Mesenchymal stem cell (in vitro differentiated cells and primary cell): ENCODE measurements around the gene PRKRA.
A peak's percentile ranks its signal among the peaks of the same experiment; 100 is the strongest.

Experiments used
- DNase-seq: peaks from one replicate; pipeline ENCODE4 v3.0.0-alpha.2; 2013
- H2AFZ ChIP-seq: one replicate; pipeline ENCODE4 v1.6.1; 2013; ENCODE audit warnings: low read depth, mild to moderate bottlenecking, control low read depth, inconsistent platforms, low read length, moderate library complexity
- H2AK5ac ChIP-seq: 2 replicates; pipeline ENCODE4 v1.6.1; 2013; ENCODE audit warnings: low read length, moderate library complexity, mild to moderate bottlenecking, inconsistent platforms; ENCODE audit not compliant: severe bottlenecking
- H2BK120ac ChIP-seq: one replicate; pipeline ENCODE4 v1.6.1; 2013; ENCODE audit warnings: low read depth, mild to moderate bottlenecking, inconsistent platforms, low read length, moderate library complexity
- H2BK12ac ChIP-seq, 2 experiments: one replicate each; pipeline ENCODE4 v1.6.1; 2013; ENCODE audit warnings: inconsistent platforms in 2 of 2, low read length in 2 of 2, mild to moderate bottlenecking in 2 of 2, moderate library complexity in 2 of 2, control low read depth in 1 of 2
- H2BK15ac ChIP-seq: one replicate; pipeline ENCODE4 v1.6.1; 2013; ENCODE audit warnings: mild to moderate bottlenecking, low read depth, inconsistent platforms; ENCODE audit not compliant: poor library complexity, severe bottlenecking
- H2BK5ac ChIP-seq: 2 replicates; pipeline ENCODE4 v1.6.1; 2013; ENCODE audit warnings: low read depth, mild to moderate bottlenecking, low read length, control low read depth, inconsistent platforms; ENCODE audit not compliant: poor library complexity, severe bottlenecking
- H3K14ac ChIP-seq, 2 experiments: one replicate each; pipeline ENCODE4 v1.6.1; 2013; ENCODE audit warnings: inconsistent platforms in 2 of 2, low read length in 2 of 2, control low read depth in 1 of 2, mild to moderate bottlenecking in 1 of 2, moderate library complexity in 1 of 2
- H3K18ac ChIP-seq, 2 experiments: one replicate each; pipeline ENCODE4 v1.6.1; 2013; ENCODE audit warnings: inconsistent platforms in 2 of 2, low read length in 2 of 2, control low read depth in 1 of 2, low read depth in 1 of 2, mild to moderate bottlenecking in 1 of 2
- H3K23ac ChIP-seq, 2 experiments: one replicate each; pipeline ENCODE4 v1.6.1; 2013; ENCODE audit warnings: inconsistent platforms in 2 of 2, low read length in 2 of 2, mild to moderate bottlenecking in 2 of 2, moderate library complexity in 2 of 2, control low read depth in 1 of 2
- H3K27ac ChIP-seq: 2 replicates; pipeline ENCODE4 v1.5.1; 2013; ENCODE audit warnings: mild to moderate bottlenecking, moderate library complexity, low read length, control low read depth, inconsistent platforms; ENCODE audit not compliant: poor library complexity, severe bottlenecking
- H3K27me3 ChIP-seq, 2 experiments: 2 replicates each; pipeline versions ENCODE4 v1.6.1 to v1.7.0; 2013; ENCODE audit warnings: low read length in 2 of 2, mild to moderate bottlenecking in 2 of 2, moderate library complexity in 2 of 2, control low read depth in 1 of 2, inconsistent platforms in 1 of 2; ENCODE audit not compliant: control insufficient read depth in 1 of 2, insufficient read depth in 1 of 2
- H3K36me3 ChIP-seq, 2 experiments: 2 replicates each; pipeline versions ENCODE4 v1.6.1 to v1.7.0; 2013; ENCODE audit warnings: low read length in 2 of 2, control low read depth in 1 of 2, inconsistent platforms in 1 of 2, low read depth in 1 of 2, mild to moderate bottlenecking in 1 of 2; ENCODE audit not compliant: insufficient read depth in 2 of 2, control insufficient read depth in 1 of 2
- H3K4ac ChIP-seq, 2 experiments: one replicate each; pipeline ENCODE4 v1.6.1; 2013; ENCODE audit warnings: inconsistent platforms in 2 of 2, low read length in 2 of 2, mild to moderate bottlenecking in 2 of 2, moderate library complexity in 2 of 2, control low read depth in 1 of 2, low read depth in 1 of 2
- H3K4me1 ChIP-seq: 2 replicates; pipeline ENCODE4 v1.6.1; 2013; ENCODE audit warnings: low read depth, low read length, control low read depth; ENCODE audit not compliant: control insufficient read depth, insufficient read depth
- H3K4me2 ChIP-seq: 2 replicates; pipeline ENCODE4 v1.6.1; 2013; ENCODE audit warnings: low read length, mild to moderate bottlenecking, inconsistent platforms; ENCODE audit not compliant: poor library complexity, severe bottlenecking
- H3K4me3 ChIP-seq, 2 experiments: 2 replicates each; pipeline versions ENCODE4 v1.5.1 to v1.7.0; 2013; ENCODE audit warnings: low read length in 2 of 2, mild to moderate bottlenecking in 2 of 2, control low read depth in 1 of 2, low read depth in 1 of 2; ENCODE audit not compliant: insufficient read depth in 1 of 2
- H3K79me1 ChIP-seq: replicated peaks from 2 replicates; pipeline ENCODE4 v1.6.1; 2013; ENCODE audit warnings: mild to moderate bottlenecking, control low read depth, low read length, inconsistent platforms; ENCODE audit not compliant: poor library complexity, severe bottlenecking
- H3K9ac ChIP-seq: 2 replicates; pipeline ENCODE4 v1.7.0; 2013; ENCODE audit warnings: mild to moderate bottlenecking, low read length, moderate library complexity
- H3K9me3 ChIP-seq: 2 replicates; pipeline ENCODE4 v1.7.0; 2013; ENCODE audit warnings: mild to moderate bottlenecking, low read length; ENCODE audit not compliant: control insufficient read depth
- H4K8ac ChIP-seq: one replicate; pipeline ENCODE4 v1.6.1; 2013; ENCODE audit warnings: inconsistent platforms, mild to moderate bottlenecking, low read length, moderate library complexity
- H4K91ac ChIP-seq: one replicate; pipeline ENCODE4 v1.6.1; 2013; ENCODE audit warnings: mild to moderate bottlenecking, low read length, inconsistent platforms
- whole genome bisulfite sequencing: methylation state at CpG from one replicate; pipeline ENCODE4 v1.1.7; 2013; ENCODE audit warnings: mixed read lengths; 5-methylcytosine and 5-hydroxymethylcytosine counted together

PRKRA gene

DNA sequence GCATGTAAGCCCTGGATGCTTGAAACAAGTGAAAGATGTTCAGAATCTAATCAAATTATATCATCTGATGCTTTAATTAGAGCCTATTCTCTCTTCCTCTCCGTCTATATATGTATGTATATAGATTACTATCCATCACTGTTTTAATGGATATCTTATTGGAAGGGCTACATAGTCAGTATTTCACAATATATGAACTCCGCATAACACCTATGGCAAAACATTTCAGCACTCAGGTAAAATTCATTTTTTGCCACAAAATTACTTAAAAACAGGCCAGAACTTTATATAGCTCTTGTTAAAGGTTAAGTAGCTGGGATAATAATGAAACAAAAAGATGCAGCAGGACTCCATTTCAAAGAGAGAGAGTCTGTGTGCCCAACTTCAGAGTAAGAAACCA is 1.4 kb upstream of the PRKRA start:
- Histone ChIP-seq H3K27ac (no peak overlapping the region), H2BK12ac (no peak overlapping the region), H3K18ac (no peak overlapping the region), H4K91ac (no peak overlapping the region), H3K79me1 (peaks cover 20% of the 10 kb centered on the region), H4K8ac (no peak overlapping the region), H3K36me3 (peaks cover 6 to 17% of the 10 kb centered on the region in 2 experiments), H3K4me3 (no peak overlapping the region), H2BK5ac (no peak overlapping the region), H2BK120ac (no peak overlapping the region), H3K4me2 (no peak overlapping the region), H2AK5ac (no peak overlapping the region), H3K4ac (no peak overlapping the region), H2BK15ac (no peak overlapping the region), H3K23ac (no peak overlapping the region), H2AFZ (no peak overlapping the region), H3K14ac (no peak overlapping the region), H3K4me1 (peaks cover 7% of the 10 kb centered on the region), H3K9me3 (no peaks in the 10 kb centered on the region), H3K9ac (peak overlapping the region; percentile 99), H3K27me3 (no peaks in the 10 kb centered on the region)
- DNase-seq = no peak
- WGBS = 100% methylated on average over 1 of the region's 2 CpGs

- peak overlapping the region in 1 of 2 experiments; percentile 98 for H3K14ac ChIP-seq
- H4K91ac ChIP-seq = no peak overlapping the region
- H3K9ac ChIP-seq = peak overlapping the region; percentile 99
- H2BK12ac ChIP-seq = peak overlapping the region in 1 of 2 experiments; percentile 7
- H3K18ac ChIP-seq = peak overlapping the region; percentile 87 to 100
- H2BK5ac ChIP-seq = no peak overlapping the region
- H3K9me3 ChIP-seq = no peaks in the 10 kb centered on the region
- peak overlapping the region; percentile 85 for H3K4me2 ChIP-seq
- H2AFZ ChIP-seq = peak overlapping the region; percentile 88
- peak overlapping the region in 1 of 2 experiments; percentile 91 for H3K4ac ChIP-seq
- peak overlapping the region; percentile 39 for H2BK120ac ChIP-seq
- DNase-seq = no peak
- H3K23ac ChIP-seq = no peak overlapping the region
- peaks cover 7% of the 10 kb centered on the region for H3K4me1 ChIP-seq
- no peak overlapping the region for H2AK5ac ChIP-seq
- 0% methylated on average over 17 of the region's 25 CpGs for WGBS
- no peak overlapping the region for H3K27ac ChIP-seq
- H3K4me3 ChIP-seq = peak overlapping the region; percentile 84 to 96
- peak overlapping the region; percentile 77 for H4K8ac ChIP-seq
- no peak overlapping the region for H2BK15ac ChIP-seq
- H3K36me3 ChIP-seq = peaks cover 13 to 29% of the 10 kb centered on the region in 2 experiments
- no peaks in the 10 kb centered on the region for H3K27me3 ChIP-seq
- peaks cover 24% of the 10 kb centered on the region for H3K79me1 ChIP-seq
These were observed 526 bp downstream of the PRKRA start for GRCh38 chr2:178450524-178450773.

- DNase-seq = peak; percentile 22
- H4K91ac ChIP-seq = no peak overlapping the region
- peak overlapping the region in 1 of 2 experiments; percentile 91 for H3K4ac ChIP-seq
- no peak overlapping the region for H2AK5ac ChIP-seq
- peak overlapping the region; percentile 77 for H4K8ac ChIP-seq
- no peaks in the 10 kb centered on the region for H3K27me3 ChIP-seq
- H3K18ac ChIP-seq = peak overlapping the region; percentile 46 to 87
- no peak overlapping the region for H2BK15ac ChIP-seq
- H3K36me3 ChIP-seq = peaks cover 13 to 34% of the 10 kb centered on the region in 2 experiments
- peak overlapping the region; percentile 84 to 96 for H3K4me3 ChIP-seq
- H3K9ac ChIP-seq = peak overlapping the region; percentile 99
- H3K9me3 ChIP-seq = no peaks in the 10 kb centered on the region
- peaks cover 7% of the 10 kb centered on the region for H3K4me1 ChIP-seq
- H3K4me2 ChIP-seq = peak overlapping the region; percentile 85
- H2BK120ac ChIP-seq = no peak overlapping the region
- H3K27ac ChIP-seq = no peak overlapping the region
- peak overlapping the region in 1 of 2 experiments; percentile 98 for H3K14ac ChIP-seq
- H3K23ac ChIP-seq = peak overlapping the region in 1 of 2 experiments; percentile 69
- 15% methylated on average over 17 of the region's 18 CpGs for WGBS
- peaks cover 26% of the 10 kb centered on the region for H3K79me1 ChIP-seq
- H2AFZ ChIP-seq = peak overlapping the region; percentile 88
- H2BK12ac ChIP-seq = peak overlapping the region in 1 of 2 experiments; percentile 7
- H2BK5ac ChIP-seq = no peak overlapping the region
These were observed 1.1 kb downstream of the PRKRA start for GRCh38 chr2:178449700-178450523.

DNA sequence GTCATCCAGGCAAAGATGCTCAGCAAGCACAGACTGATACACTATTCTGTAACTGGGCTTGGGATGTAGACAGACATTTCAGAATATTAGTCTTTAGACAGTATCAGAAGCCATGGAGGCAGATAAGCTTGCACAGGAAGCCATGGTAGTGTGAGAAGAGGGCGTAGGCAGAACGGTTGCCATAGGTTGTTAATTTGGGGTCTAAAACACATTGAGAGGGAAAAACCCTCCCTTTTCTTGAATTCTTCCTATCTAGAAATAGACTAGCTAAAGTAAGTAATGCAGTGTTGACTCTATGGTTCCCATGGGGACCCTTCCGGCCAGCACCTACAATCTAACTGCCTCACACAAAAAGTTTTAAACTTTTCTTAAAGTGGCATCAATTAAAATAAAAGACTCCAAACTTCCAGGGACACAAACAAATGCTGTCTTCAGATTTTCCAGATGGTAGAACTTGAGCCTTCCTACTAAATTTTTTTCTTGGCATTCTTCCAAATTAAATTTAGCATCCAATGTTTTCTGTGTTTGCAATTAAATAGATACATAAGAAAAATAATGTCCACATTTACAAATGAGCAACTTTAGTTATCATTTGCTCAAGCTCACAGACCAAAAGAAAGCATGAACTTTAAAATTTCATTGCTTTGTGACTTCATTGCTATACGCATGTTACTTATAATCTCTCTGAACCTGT is 1.9 kb downstream of the PRKRA start:
- Histone ChIP-seq H4K91ac (no peak overlapping the region), H3K27me3 (no peaks in the 10 kb centered on the region), H3K9me3 (no peaks in the 10 kb centered on the region), H3K4me2 (no peak overlapping the region), H4K8ac (no peak overlapping the region), H3K79me1 (peaks cover 26% of the 10 kb centered on the region), H2BK12ac (no peak overlapping the region), H3K4me3 (peak overlapping the region in 1 of 2 experiments; percentile 84), H3K18ac (no peak overlapping the region), H3K23ac (no peak overlapping the region), H2BK15ac (no peak overlapping the region), H2BK120ac (no peak overlapping the region), H2AK5ac (no peak overlapping the region), H3K4ac (no peak overlapping the region), H3K36me3 (peaks cover 11 to 42% of the 10 kb centered on the region in 2 experiments), H3K4me1 (peaks cover 7% of the 10 kb centered on the region), H2BK5ac (no peak overlapping the region), H2AFZ (no peak overlapping the region), H3K14ac (no peak overlapping the region), H3K27ac (no peak overlapping the region), H3K9ac (peak overlapping the region; percentile 99)
- no peak for DNase-seq
- WGBS = 96% methylated on average over 2 of the region's 4 CpGs
